Posterior vena cava (tissue), 2 donors: Measurements from ENCODE around the gene PLCD3. TPM values are rescaled to one million over a fixed set of nuclear protein-coding genes. Genes with fewer than 3 reads are reported as not detected.
"Not testable (repeated sequence)": the region's sequence is repeated elsewhere in the genome, so short reads cannot be mapped to it uniquely, and the experiment has no call there.

Experiments
- DNase-seq: peaks from one replicate; pipeline ENCODE4 v3.0.0-alpha.2; 2020; ENCODE audit warnings: low spot score
- intact Hi-C, 2 donors: fragments of 100-400 bp; cut with DNase I; formaldehyde crosslinking; loops; one replicate each; pipeline versions ENCODE4 v1.14.1 to v1.14.2; 2022 to 2023
- total RNA-seq, 2 donors: library from RNA; stranded (reverse); fragmentation: NEBNext Ultra II Directional; extraction: Animal tissue kit (Norgen Biotek cat#: 25700); gene quantifications; one replicate each; pipeline ENCODE4 v1.2.1, GENCODE V29; 2021
- donor health status: DM: yes; HTN: yes; CAD: no.
- donor health status: DM: yes; HTN: yes; CAD: no.

The PLCD3 gene
- total RNA-seq, 2 donors from 2014 or later = 69.3 to 74.2 TPM

- DNase-seq, intact Hi-C loops: not testable (repeated sequence)
Measured at GRCh38 chr17:45124797-45125122, 7.6 kb downstream of the PLCD3 start.

- intact Hi-C loops = no loop called here
- peak; percentile 93 for DNase-seq
Measured at GRCh38 chr17:45123930-45124796, 8.2 kb downstream of the PLCD3 start.

- DNase-seq = no peak
- intact Hi-C loops = no loop called here
Measured at GRCh38 chr17:45123076-45123770, 9.1 kb downstream of the PLCD3 start.

DNA sequence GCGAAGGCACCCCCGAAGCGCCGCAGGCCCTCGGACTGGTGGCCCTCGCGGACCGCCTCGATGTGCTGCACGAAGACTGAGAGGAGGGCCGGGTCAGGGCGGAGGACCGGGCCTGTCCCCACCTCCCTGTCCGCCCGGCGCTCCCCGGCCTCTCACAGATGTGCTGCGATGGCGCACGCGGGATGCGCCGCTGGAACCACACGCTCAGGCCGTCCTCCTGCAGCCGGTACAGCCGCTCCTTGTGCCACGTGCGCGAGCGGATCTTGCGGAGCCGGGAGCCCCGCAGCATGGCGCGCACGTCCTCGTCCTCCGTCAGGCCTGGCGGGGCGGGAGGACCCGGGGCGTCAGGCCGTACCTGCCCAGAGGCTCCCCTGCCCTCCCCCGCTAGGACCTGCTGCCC, 11.3 kb downstream of the PLCD3 start:
- no peak for DNase-seq
- intact Hi-C loops = loop anchor here in 1 of 2 donors (1.0 kb wide), 1 partner anchor 26 kb away; no protein-coding TSS in a partner anchor

GRCh38 chr17:45120558-45120957, 11.8 kb downstream of the PLCD3 start:
- intact Hi-C loops = no loop called here

DNA sequence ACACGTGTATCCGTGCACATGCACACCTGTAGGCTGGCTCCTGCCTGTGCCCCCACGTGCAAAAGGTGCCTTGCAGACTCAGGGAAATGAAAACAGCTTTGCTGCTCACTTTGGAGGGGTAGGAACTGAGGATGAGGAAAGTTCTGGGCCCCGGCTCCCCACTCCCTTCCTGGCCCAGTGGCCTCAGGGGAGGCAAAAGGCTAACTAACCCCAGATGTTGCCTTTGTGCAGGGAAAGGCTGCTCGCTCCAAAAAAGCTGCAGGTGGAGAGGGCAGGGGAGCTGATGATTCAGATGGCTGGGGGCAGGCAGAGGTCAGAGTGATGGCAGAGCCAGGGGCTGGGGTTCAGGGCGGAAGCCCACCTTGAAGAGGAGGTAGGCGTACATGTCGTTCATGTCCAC, 12.4 kb downstream of the PLCD3 start:
- intact Hi-C loops = no loop called here
- no peak for DNase-seq

More at GRCh38 chr17:45120558-45120957, 11.8 kb downstream of the PLCD3 start:
- DNase-seq = no peak

DNA sequence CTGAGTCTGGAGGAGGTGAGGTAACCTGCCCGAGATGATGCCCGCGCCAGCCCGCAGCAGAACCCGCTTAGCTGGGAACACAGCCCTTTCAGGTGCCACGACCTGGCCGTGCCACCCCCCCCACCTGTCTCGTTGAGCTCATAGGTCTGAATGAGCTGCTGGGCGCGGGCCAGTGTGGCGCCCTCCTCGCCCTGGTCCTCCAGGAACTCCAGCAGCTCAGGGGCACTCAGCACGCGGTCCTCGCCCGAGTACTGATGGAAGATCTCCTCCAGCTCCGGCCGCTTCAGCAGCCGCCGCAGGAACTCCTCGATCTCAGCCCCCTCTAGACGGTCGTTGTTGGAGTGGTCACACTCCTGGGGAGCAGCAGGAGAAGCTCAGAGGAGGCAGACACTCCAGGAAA, 13.6 kb downstream of the PLCD3 start:
- intact Hi-C loops = no loop called here
- DNase-seq = no peak

GRCh38 chr17:45117848-45118646, 14.3 kb downstream of the PLCD3 start:
- no peak for DNase-seq
- intact Hi-C loops = no loop called here

GRCh38 chr17:45117334-45117733, 15.0 kb downstream of the PLCD3 start:
- intact Hi-C loops = no loop called here
- DNase-seq = no peak

GRCh38 chr17:45116434-45117016, 15.8 kb downstream of the PLCD3 start:
- intact Hi-C loops = no loop called here
- no peak for DNase-seq

- intact Hi-C loops = no loop called here
- DNase-seq = no peak
Measured at GRCh38 chr17:45115871-45116270, 16.4 kb downstream of the PLCD3 start.

DNA sequence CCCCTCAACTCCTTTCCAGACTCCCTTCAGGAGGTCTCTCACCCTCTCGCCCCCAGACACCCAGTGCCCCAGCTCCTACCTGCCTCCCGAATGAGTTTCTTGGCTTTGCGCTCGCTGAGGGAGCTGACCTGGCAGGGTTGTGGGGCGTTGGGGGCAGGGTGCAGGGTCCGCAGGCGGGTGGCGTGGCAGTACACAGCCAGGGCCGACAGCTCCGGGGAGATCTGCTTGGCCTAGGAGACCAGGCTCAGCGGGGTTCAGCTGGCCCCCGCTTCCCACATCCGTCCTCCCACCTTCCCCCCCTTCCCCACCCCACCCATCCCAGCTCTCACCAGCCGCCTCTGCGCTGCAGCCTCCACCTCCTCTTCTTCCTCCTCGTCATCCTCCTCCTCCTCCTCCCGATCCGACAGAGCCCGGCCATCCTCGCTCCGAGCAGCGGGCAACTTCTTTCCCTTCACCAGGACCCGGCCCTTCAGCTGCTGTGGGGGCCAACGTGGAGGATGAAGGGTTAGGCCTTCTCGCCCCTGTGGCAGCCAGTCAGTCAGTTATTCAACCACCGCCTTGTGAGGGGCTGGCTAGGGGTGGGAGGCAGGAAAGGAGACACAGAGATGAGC, 17.2 kb downstream of the PLCD3 start:
- DNase-seq = no peak
- intact Hi-C loops = no loop called here

GRCh38 chr17:45114117-45114932, 18.0 kb downstream of the PLCD3 start:
- DNase-seq = no peak
- intact Hi-C loops = no loop called here

DNA sequence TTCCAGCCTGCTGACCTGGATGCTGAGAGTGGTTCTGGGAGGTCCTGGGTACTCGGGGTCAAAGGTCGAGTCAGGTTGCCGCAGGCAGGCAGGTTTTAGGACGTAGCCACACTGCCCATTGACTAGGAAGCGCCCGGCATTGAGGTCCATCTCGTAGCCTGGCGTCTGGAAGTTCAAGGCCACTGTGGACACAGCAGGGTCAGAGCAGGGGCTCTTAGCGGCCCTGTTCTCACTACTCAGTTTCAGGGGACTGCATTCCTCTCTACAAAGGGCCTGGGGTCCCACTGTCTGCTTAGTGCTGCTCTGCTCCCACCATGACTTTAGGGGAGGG, 18.9 kb downstream of the PLCD3 start:
- no peak for DNase-seq
- intact Hi-C loops = no loop called here

- no peak for DNase-seq
- intact Hi-C loops = no loop called here
Measured at GRCh38 chr17:45112559-45113423, 19.5 kb downstream of the PLCD3 start.

DNA sequence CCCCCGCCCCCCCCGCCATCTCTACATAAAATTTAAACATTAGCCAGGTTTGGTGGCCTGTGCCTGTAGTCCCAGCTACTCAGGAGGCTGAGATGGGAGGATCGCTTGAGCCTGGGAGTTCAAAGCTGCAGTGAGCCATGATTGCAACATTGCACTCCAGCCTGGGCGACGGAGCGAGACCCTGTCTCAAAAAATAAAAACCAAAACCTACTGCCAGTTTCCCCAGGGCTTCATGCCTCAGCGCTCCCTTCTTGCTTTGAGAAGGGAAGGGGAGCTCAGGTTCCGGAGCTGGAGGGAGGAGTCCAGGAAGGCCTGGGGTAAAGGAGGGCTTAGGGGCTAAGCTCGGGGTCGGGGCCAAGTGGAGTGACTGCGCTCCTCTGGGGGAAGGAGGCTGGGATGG, 20.5 kb downstream of the PLCD3 start:
- intact Hi-C loops = no loop called here
- no peak for DNase-seq
